Measurements from ENCODE around the gene IFTAP. TPM values are rescaled to one million over a fixed set of nuclear protein-coding genes. Genes with fewer than 3 reads are reported as not detected.

The IFTAP gene
- total and polyA plus RNA-seq, 2 of the 13 experiments (the other 11 are each of a cell fraction or from before 2014, with no cell fraction given): 11.3 to 29.4 TPM

- no peaks in the 10 kb centered on the region for H3K9me3 ChIP-seq (ENCODE audit: low read length)
- CTCF ChIA-PET (ENCODE audit: low intra/inter-chr PET ratio, low total read pairs): interaction anchor here (1.8 to 5.0 kb wide), 4 partner anchors 57 to 182 kb away, joined by 14 to 43 read pairs (median 22); no protein-coding TSS in a partner anchor
These were observed 29.2 kb upstream of the IFTAP start for GRCh38 chr11:36565031-36565610.

More at GRCh38 chr11:36565031-36565610, 29.2 kb upstream of the IFTAP start:
- WGBS (ENCODE audit: low lambda C conversion rate): 46% methylated on average over 6 of the region's 6 CpGs
- H3K9ac ChIP-seq (ENCODE audit: insufficient read depth, low read depth, low read length): no peak overlapping the region
- H3K36me3 ChIP-seq (replicated peaks in 1 of 2; ENCODE audit: control insufficient read depth in 1 of 2, insufficient read depth in 2 of 2, low read length in 2 of 2): no peaks in the 10 kb centered on the region
- BruUV-seq (replicated peaks): no TSS peak
- H3K4me3 ChIP-seq (replicated peaks in 1 of 3; ENCODE audit: insufficient read depth in 1 of 3, low read depth in 2 of 3, low read length in 3 of 3): no peak overlapping the region
- H3K4me1 ChIP-seq (ENCODE audit: insufficient read depth, low read length): no peaks in the 10 kb centered on the region
- no peaks in the 10 kb centered on the region for H4K20me1 ChIP-seq (ENCODE audit: insufficient read depth, low read length)
- FAIRE-seq: no peak
- peak overlapping the region; percentile 73 for H3K4me2 ChIP-seq (ENCODE audit: low read depth, low read length)
- intact Hi-C loops (cut with micrococcal nuclease; ENCODE audit: unreplicated experiment) (no loop called here), in situ Hi-C loops (cut with HindIII; ENCODE audit: extremely low pct_ligation_motif_present, low pct_unique_long_range_greater_than_20kb) (no loop called here)
- ATAC-seq: peak; percentile 38; the same call in 2 of the 3 replicates
- no peaks in the 10 kb centered on the region for H3K79me2 ChIP-seq (ENCODE audit: insufficient read depth, low read length)
- no peak for DNase-seq (ENCODE audit: low spot score)
- TF ChIP-seq WIZ (CRISPR knock-in tag; IDR thresholded peaks at IDR 0.05) (no peak), ZNF235 (CRISPR knock-in tag; IDR thresholded peaks at IDR 0.05; ENCODE audit: borderline replicate concordance) (no peak), SNAPC2 (CRISPR knock-in tag; IDR thresholded peaks at IDR 0.05) (no peak), HOMEZ (CRISPR knock-in tag; IDR thresholded peaks at IDR 0.05; ENCODE audit: low read depth) (no peak), MAFK (conservative IDR thresholded peaks at IDR 0.05 in 1 of 2, IDR thresholded peaks at IDR 0.05 in 1 of 2; ENCODE audit: low read length in 2 of 2) (no peak), HHEX (CRISPR knock-in tag; IDR thresholded peaks at IDR 0.05) (no peak), RAD51 (IDR thresholded peaks at IDR 0.05; ENCODE audit: borderline replicate concordance) (no peak), ZNF777 (CRISPR knock-in tag; IDR thresholded peaks at IDR 0.05) (no peak), ZNF562 (CRISPR knock-in tag; IDR thresholded peaks at IDR 0.05; ENCODE audit: borderline replicate concordance) (no peak), ZBTB10 (CRISPR knock-in tag; IDR thresholded peaks at IDR 0.05; ENCODE audit: borderline replicate concordance) (no peak), SMARCC2 (IDR thresholded peaks at IDR 0.05) (no peak), CEBPG (CRISPR knock-in tag; IDR thresholded peaks at IDR 0.05) (no peak), NCOR1 (IDR thresholded peaks at IDR 0.05; ENCODE audit: borderline replicate concordance, low read length) (no peak), HNRNPH1 (optimal IDR thresholded peaks at IDR 0.05; ENCODE audit: low read depth, low read length) (no peak), MIER2 (CRISPR knock-in tag; IDR thresholded peaks at IDR 0.05) (no peak), ZNF430 (CRISPR knock-in tag; IDR thresholded peaks at IDR 0.05) (no peak), NKX3-1 (CRISPR knock-in tag; IDR thresholded peaks at IDR 0.05) (no peak), SP140L (CRISPR knock-in tag; IDR thresholded peaks at IDR 0.05; ENCODE audit: borderline replicate concordance) (no peak)
- TF ChIP-seq, protein P1, sequence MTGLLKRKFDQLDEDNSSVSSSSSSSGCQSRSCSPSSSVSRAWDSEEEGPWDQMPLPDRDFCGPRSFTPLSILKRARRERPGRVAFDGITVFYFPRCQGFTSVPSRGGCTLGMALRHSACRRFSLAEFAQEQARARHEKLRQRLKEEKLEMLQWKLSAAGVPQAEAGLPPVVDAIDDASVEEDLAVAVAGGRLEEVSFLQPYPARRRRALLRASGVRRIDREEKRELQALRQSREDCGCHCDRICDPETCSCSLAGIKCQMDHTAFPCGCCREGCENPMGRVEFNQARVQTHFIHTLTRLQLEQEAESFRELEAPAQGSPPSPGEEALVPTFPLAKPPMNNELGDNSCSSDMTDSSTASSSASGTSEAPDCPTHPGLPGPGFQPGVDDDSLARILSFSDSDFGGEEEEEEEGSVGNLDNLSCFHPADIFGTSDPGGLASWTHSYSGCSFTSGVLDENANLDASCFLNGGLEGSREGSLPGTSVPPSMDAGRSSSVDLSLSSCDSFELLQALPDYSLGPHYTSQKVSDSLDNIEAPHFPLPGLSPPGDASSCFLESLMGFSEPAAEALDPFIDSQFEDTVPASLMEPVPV (CRISPR knock-in tag; IDR thresholded peaks at IDR 0.05): no peak
- TF ChIP-seq, protein P2, sequence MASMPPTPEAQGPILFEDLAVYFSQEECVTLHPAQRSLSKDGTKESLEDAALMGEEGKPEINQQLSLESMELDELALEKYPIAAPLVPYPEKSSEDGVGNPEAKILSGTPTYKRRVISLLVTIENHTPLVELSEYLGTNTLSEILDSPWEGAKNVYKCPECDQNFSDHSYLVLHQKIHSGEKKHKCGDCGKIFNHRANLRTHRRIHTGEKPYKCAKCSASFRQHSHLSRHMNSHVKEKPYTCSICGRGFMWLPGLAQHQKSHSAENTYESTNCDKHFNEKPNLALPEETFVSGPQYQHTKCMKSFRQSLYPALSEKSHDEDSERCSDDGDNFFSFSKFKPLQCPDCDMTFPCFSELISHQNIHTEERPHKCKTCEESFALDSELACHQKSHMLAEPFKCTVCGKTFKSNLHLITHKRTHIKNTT (CRISPR knock-in tag; IDR thresholded peaks at IDR 0.05): no peak
- H3K27me3 ChIP-seq (ENCODE audit: control insufficient read depth in 1 of 2, insufficient read depth in 2 of 2, low read length in 2 of 2): peaks cover 0 to 9% of the 10 kb centered on the region in 2 experiments; a peak in 3 of 5 replicates
- H2AFZ ChIP-seq (ENCODE audit: low read length): peak overlapping the region; percentile 87
- no peak overlapping the region for H3K27ac ChIP-seq (ENCODE audit: extremely low read length, insufficient read depth, low read length)
- POLR2A ChIA-PET: no interaction called here

All from HepG2 (cell line).